CD4-positive, CD25-positive, alpha-beta regulatory T cell (primary cell): ENCODE measurements around the gene RABL3. TPM values are rescaled to one million over a fixed set of nuclear protein-coding genes. Genes with fewer than 3 reads are reported as not detected.
A peak's percentile ranks its signal among the peaks of the same experiment; 100 is the strongest.

Source experiments
- ATAC-seq, 2 donors: fragments of 150-1000 bp; cut with Tn5 transposase; one replicate each; pipeline ENCODE4 v1.10.0; 2021; ENCODE audit warnings: low read depth in 2 of 2, moderate number of reproducible peaks in 2 of 2, moderate library complexity in 1 of 2
- DNase-seq, 3 donors: peaks; one replicate each; pipeline versions ENCODE4 v3.0.0 to v3.0.0-alpha.2; 2012 to 2022; ENCODE audit warnings: mixed read lengths in 1 of 3
- H3K27ac ChIP-seq: one replicate; pipeline ENCODE4 v1.7.0; 2013; ENCODE audit warnings: mild to moderate bottlenecking, low read length; ENCODE audit not compliant: insufficient read depth, poor library complexity, severe bottlenecking
- H3K27me3 ChIP-seq: one replicate; pipeline ENCODE4 v1.7.0; 2013; ENCODE audit warnings: low read length; ENCODE audit not compliant: control insufficient read depth, insufficient read depth
- H3K36me3 ChIP-seq: one replicate; pipeline ENCODE4 v1.7.0; 2013; ENCODE audit warnings: mild to moderate bottlenecking, low read length, moderate library complexity; ENCODE audit not compliant: control insufficient read depth, insufficient read depth
- H3K4me1 ChIP-seq: 2 replicates; pipeline ENCODE4 v1.7.0; 2013; ENCODE audit warnings: mild to moderate bottlenecking, low read length; ENCODE audit not compliant: insufficient read depth, control insufficient read depth, poor library complexity, severe bottlenecking
- H3K4me3 ChIP-seq: one replicate; pipeline ENCODE4 v1.7.0; 2013; ENCODE audit warnings: low read depth, mild to moderate bottlenecking, low read length, moderate library complexity
- H3K9me3 ChIP-seq, 2 experiments: 1 replicate in 1 of 2; 2 replicates in 1 of 2; pipeline ENCODE4 v1.7.0; 2013; ENCODE audit warnings: low read length in 2 of 2, mild to moderate bottlenecking in 1 of 2, moderate library complexity in 1 of 2; ENCODE audit not compliant: control insufficient read depth in 2 of 2
- H3K27ac Mint-ChIP-seq, 3 donors: one replicate each; pipeline ENCODE4 v1.8.0; 2020 to 2022; ENCODE audit warnings: mild to moderate bottlenecking in 3 of 3, mixed read lengths in 3 of 3, moderate library complexity in 2 of 3
- H3K27me3 Mint-ChIP-seq: one replicate; pipeline ENCODE4 v1.8.0; 2022; ENCODE audit warnings: mild to moderate bottlenecking, mixed read lengths
- H3K36me3 Mint-ChIP-seq: one replicate; pipeline ENCODE4 v1.8.0; 2020; ENCODE audit warnings: mixed read lengths
- H3K4me1 Mint-ChIP-seq, 4 donors: one replicate each; pipeline ENCODE4 v1.8.0; 2020 to 2022; ENCODE audit warnings: mixed read lengths in 4 of 4, mild to moderate bottlenecking in 1 of 4
- H3K4me3 Mint-ChIP-seq, 4 donors: one replicate each; pipeline ENCODE4 v1.8.0; 2020 to 2022; ENCODE audit warnings: mild to moderate bottlenecking in 4 of 4, mixed read lengths in 4 of 4, moderate library complexity in 3 of 4
- H3K9me3 Mint-ChIP-seq, 7 donors: one replicate each; pipeline ENCODE4 v1.8.0; 2020 to 2022; ENCODE audit warnings: mixed read lengths in 7 of 7, mild to moderate bottlenecking in 3 of 7, moderate library complexity in 2 of 7
- polyA plus RNA-seq, 4 donors: library from polyadenylated mRNA; unstranded; fragments of 300-500 nt; fragmentation: Illumina TruSeq; gene quantifications; one replicate each; pipeline ENCODE4 v1.2.3, GENCODE V29; 2021
- total RNA-seq: library from RNA; stranded (reverse); gene quantifications from one replicate; pipeline ENCODE4 v1.2.3, GENCODE V29; 2022

RABL3 gene
- total and polyA plus RNA-seq, 5 donors from 2014 or later: 16.3 to 53.0 (median 46.8) TPM

DNA sequence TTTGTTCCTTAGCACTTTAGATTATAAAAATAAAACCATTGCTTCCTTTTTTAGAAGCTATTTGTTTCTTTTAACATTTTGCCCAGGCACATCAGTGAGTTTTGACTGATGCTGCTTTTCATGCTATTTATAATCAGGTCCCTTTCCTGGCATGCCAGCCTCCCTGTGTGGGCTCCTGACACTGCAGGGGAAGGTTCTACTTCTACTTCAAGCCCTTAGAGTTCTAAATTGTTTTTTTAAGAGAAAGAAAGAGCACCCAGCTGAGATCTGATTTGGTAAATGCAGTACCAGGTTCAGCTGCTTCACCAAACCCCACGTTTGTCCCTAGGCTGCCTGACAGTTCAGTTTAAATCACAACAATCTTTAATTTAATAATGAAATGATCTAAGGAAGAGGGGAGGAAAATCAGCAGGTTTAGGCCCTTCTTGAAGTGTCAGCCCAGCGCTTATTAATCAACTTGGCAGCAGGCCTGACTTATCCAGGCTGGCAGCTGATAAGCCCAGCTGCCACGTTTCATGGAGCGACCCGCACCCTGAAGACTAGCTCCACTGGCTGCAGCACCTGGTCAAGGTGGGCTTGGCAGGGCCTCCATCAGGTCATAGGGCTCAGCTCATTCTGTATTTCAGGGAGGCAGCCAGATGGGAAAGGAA, 89.3 kb downstream of the RABL3 start:
- H3K27me3 Mint-ChIP-seq: no peaks in the 10 kb centered on the region
- H3K27ac ChIP-seq: no peak overlapping the region
- H3K9me3 ChIP-seq: no peaks in the 10 kb centered on the region
- H3K4me3 Mint-ChIP-seq: no peak overlapping the region
- DNase-seq (no peak), ATAC-seq (no peak)
- no peaks in the 10 kb centered on the region for H3K4me1 ChIP-seq
- no peak overlapping the region for H3K4me3 ChIP-seq
- H3K9me3 Mint-ChIP-seq: peaks cover 0 to 3% (median 0%) of the 10 kb centered on the region in 7 donors
- no peaks in the 10 kb centered on the region for H3K36me3 ChIP-seq
- peaks cover 0 to 5% (median 0%) of the 10 kb centered on the region in 4 donors for H3K4me1 Mint-ChIP-seq
- peaks cover 4% of the 10 kb centered on the region for H3K36me3 Mint-ChIP-seq
- H3K27me3 ChIP-seq: no peaks in the 10 kb centered on the region
- peak overlapping the region in 1 of 3 donors; percentile 38 for H3K27ac Mint-ChIP-seq

- Mint-ChIP-seq H3K36me3 (peaks cover 4% of the 10 kb centered on the region), H3K27me3 (no peaks in the 10 kb centered on the region), H3K9me3 (peaks cover 0 to 3% (median 0%) of the 10 kb centered on the region in 7 donors), H3K4me3 (no peak overlapping the region), H3K27ac (no peak overlapping the region), H3K4me1 (peaks cover 0 to 5% (median 0%) of the 10 kb centered on the region in 4 donors)
- Histone ChIP-seq H3K4me3 (no peak overlapping the region), H3K4me1 (no peaks in the 10 kb centered on the region), H3K36me3 (no peaks in the 10 kb centered on the region), H3K27me3 (no peaks in the 10 kb centered on the region), H3K27ac (no peak overlapping the region), H3K9me3 (no peaks in the 10 kb centered on the region)
- ATAC-seq (no peak), DNase-seq (no peak)
Measured at GRCh38 chr3:120652281-120652680, 90.0 kb downstream of the RABL3 start.

- DNase-seq: no peak
Measured at GRCh38 chr3:120650311-120650710, 92.0 kb downstream of the RABL3 start.

DNA sequence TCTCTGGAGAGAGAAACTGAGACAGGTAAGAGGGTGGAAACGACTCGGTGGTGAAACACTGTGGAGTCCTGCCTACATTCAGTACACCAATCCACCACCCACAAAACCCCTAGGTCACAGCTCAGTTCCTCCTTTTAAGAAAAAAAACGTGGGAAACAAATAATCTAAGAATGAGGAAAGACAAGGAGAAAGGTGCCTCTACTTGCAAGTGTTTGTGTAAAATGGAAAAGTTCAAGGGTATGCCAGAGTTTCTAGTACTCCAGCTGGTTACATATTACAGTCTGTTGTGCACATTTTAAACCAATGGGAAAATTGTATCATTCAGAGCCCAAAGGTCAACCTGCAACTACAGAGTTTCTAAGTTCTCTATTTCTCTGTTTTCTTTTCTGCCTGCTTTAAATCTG, 92.5 kb downstream of the RABL3 start:
- Histone ChIP-seq H3K27ac (no peak overlapping the region), H3K4me3 (no peak overlapping the region), H3K36me3 (no peaks in the 10 kb centered on the region), H3K27me3 (peaks cover 5% of the 10 kb centered on the region), H3K9me3 (no peaks in the 10 kb centered on the region), H3K4me1 (no peaks in the 10 kb centered on the region)
- Mint-ChIP-seq H3K4me1 (peaks cover 0 to 5% (median 0%) of the 10 kb centered on the region in 4 donors), H3K4me3 (no peak overlapping the region), H3K27me3 (peaks cover 5% of the 10 kb centered on the region), H3K36me3 (peaks cover 4% of the 10 kb centered on the region), H3K9me3 (no peaks in the 10 kb centered on the region), H3K27ac (peak overlapping the region in 1 of 3 donors; percentile 39)
- no peak for ATAC-seq
- DNase-seq: no peak

More at GRCh38 chr3:120650311-120650710, 92.0 kb downstream of the RABL3 start:
- no peak for ATAC-seq
- Histone ChIP-seq H3K27ac (no peak overlapping the region), H3K4me1 (no peaks in the 10 kb centered on the region), H3K9me3 (no peaks in the 10 kb centered on the region), H3K36me3 (no peaks in the 10 kb centered on the region), H3K27me3 (peaks cover 5% of the 10 kb centered on the region), H3K4me3 (no peak overlapping the region)
- Mint-ChIP-seq H3K4me1 (peaks cover 0 to 5% (median 0%) of the 10 kb centered on the region in 4 donors), H3K9me3 (no peaks in the 10 kb centered on the region), H3K4me3 (no peak overlapping the region), H3K27ac (no peak overlapping the region), H3K27me3 (peaks cover 5% of the 10 kb centered on the region), H3K36me3 (peaks cover 4% of the 10 kb centered on the region)

DNA sequence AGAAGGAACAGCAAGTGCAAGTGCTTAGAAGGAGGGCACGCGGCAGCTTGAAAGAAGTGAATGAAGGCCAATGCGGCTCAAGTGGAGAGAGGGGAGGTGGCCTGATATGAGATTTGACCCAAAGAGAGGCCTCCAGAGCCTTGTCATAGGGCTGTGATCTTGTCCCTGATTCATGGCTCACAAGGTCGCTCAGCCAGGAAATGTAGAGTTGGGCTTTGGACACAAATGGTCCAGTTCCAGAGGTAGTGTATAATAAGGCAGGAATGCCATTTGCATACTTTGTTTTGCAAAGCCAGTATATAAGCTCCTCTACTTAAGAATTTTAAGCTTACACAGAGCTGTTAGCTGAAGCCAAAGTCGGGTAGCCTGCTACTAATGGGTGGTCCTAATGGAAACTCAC, 94.0 kb downstream of the RABL3 start:
- Histone ChIP-seq H3K4me3 (no peak overlapping the region), H3K9me3 (no peaks in the 10 kb centered on the region), H3K27me3 (peaks cover 5% of the 10 kb centered on the region), H3K27ac (no peak overlapping the region), H3K36me3 (no peaks in the 10 kb centered on the region), H3K4me1 (no peaks in the 10 kb centered on the region)
- Mint-ChIP-seq H3K36me3 (no peaks in the 10 kb centered on the region), H3K27ac (no peak overlapping the region), H3K9me3 (peaks cover 0 to 2% (median 0%) of the 10 kb centered on the region in 7 donors), H3K27me3 (peaks cover 5% of the 10 kb centered on the region), H3K4me3 (no peak overlapping the region), H3K4me1 (peaks cover 0 to 5% (median 0%) of the 10 kb centered on the region in 4 donors)
- DNase-seq: no peak
- ATAC-seq: no peak

GRCh38 chr3:120646771-120647432, 95.4 kb downstream of the RABL3 start:
- ATAC-seq: no peak
- peaks cover 0 to 5% (median 0%) of the 10 kb centered on the region in 4 donors for H3K4me1 Mint-ChIP-seq

GRCh38 chr3:120645083-120645845, 97.1 kb downstream of the RABL3 start:
- Histone ChIP-seq H3K4me3 (no peak overlapping the region), H3K27ac (no peak overlapping the region), H3K4me1 (no peaks in the 10 kb centered on the region), H3K9me3 (no peaks in the 10 kb centered on the region), H3K27me3 (peaks cover 5% of the 10 kb centered on the region), H3K36me3 (no peaks in the 10 kb centered on the region)
- Mint-ChIP-seq H3K4me1 (peaks cover 0 to 7% (median 1%) of the 10 kb centered on the region in 4 donors), H3K27me3 (peaks cover 5% of the 10 kb centered on the region), H3K27ac (no peak overlapping the region), H3K36me3 (no peaks in the 10 kb centered on the region), H3K9me3 (peaks cover 0 to 2% (median 0%) of the 10 kb centered on the region in 7 donors), H3K4me3 (no peak overlapping the region)
- ATAC-seq (no peak), DNase-seq (no peak)

More at GRCh38 chr3:120646771-120647432, 95.4 kb downstream of the RABL3 start:
- H3K9me3 Mint-ChIP-seq: peaks cover 0 to 2% (median 0%) of the 10 kb centered on the region in 7 donors
- H3K36me3 Mint-ChIP-seq: no peaks in the 10 kb centered on the region
- H3K4me3 Mint-ChIP-seq: no peak overlapping the region
- H3K27ac Mint-ChIP-seq: no peak overlapping the region
- H3K4me3 ChIP-seq: no peak overlapping the region
- peaks cover 5% of the 10 kb centered on the region for H3K27me3 Mint-ChIP-seq
- H3K27ac ChIP-seq: no peak overlapping the region
- H3K4me1 ChIP-seq: no peaks in the 10 kb centered on the region
- H3K27me3 ChIP-seq: peaks cover 5% of the 10 kb centered on the region
- no peak for DNase-seq
- no peaks in the 10 kb centered on the region for H3K9me3 ChIP-seq
- H3K36me3 ChIP-seq: no peaks in the 10 kb centered on the region
